ENCODE data around the gene PAEP.
"Not testable (repeated sequence)": the region's sequence is repeated elsewhere in the genome, so short reads cannot be mapped to it uniquely, and the experiment has no call there.

DNA sequence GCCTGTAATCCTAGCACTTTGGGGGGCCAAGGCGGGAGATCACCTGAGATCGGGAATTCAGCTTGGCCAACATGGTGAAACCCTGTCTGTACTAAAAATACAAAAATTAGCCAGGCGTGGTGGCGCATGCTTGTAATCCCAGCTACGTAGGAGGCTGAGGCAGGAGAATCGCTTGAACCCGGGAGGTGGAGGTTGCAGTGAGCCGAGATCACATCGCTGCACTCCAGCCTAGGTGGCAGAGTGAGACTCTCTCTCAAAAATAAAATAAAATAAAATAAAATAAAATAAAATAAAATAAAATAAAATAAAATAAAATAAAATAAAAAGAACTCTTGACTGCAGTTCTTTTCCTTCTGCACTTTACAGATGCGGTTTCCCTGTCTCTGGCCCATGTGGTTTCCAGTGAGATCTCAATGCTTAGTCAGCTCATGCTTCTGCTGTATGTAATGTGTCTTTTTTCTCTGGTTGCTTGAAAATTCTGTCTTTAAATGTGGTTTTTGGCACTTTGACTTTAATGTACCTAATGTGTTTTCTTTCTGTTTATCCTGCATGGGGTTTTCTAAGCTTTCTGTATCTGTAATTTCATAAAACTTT lies 32.6 kb upstream of the PAEP start:
- TF ChIP-seq EZH2 (IDR thresholded peaks at IDR 0.05; ENCODE audit: insufficient read depth, poor library complexity, severe bottlenecking); EZH2phosphoT487 (IDR thresholded peaks at IDR 0.05; ENCODE audit: insufficient read depth, low read depth): not testable (repeated sequence)

Measured in GM23248 (cell line).